Thyroid gland (tissue), 4 donors: Measurements from ENCODE around the gene DHX32. TPM values are rescaled to one million over a fixed set of nuclear protein-coding genes. Genes with fewer than 3 reads are reported as not detected.
"Not testable (repeated sequence)": the region's sequence is repeated elsewhere in the genome, so short reads cannot be mapped to it uniquely, and the experiment has no call there.

Experiments
- DNase-seq, 2 donors: peaks; one replicate each; pipeline ENCODE4 v3.0.0-alpha.2; 2019
- H3K27ac ChIP-seq, 3 donors: fragments of 200-600 bp; sonication (generic); 1 replicate in 2 of 3; 2 replicates in 1 of 3; pipeline ENCODE4 v1.5.1; 2016 to 2019; ENCODE audit warnings: mild to moderate bottlenecking in 1 of 3, moderate library complexity in 1 of 3
- H3K27me3 ChIP-seq: fragments of 200-600 bp; sonication (generic); one replicate; pipeline ENCODE4 v1.5.1; 2019
- H3K36me3 ChIP-seq, 2 donors: fragments of 200-600 bp; sonication (generic); one replicate each; pipeline ENCODE4 v1.5.1; 2016 to 2019
- H3K4me1 ChIP-seq, 2 donors: fragments of 200-600 bp; sonication (generic); one replicate each; pipeline ENCODE4 v1.5.1; 2017 to 2019
- H3K4me3 ChIP-seq, 3 donors: fragments of 200-600 bp; sonication (generic); replicated peaks in 1 of 3; 1 replicate in 2 of 3; 2 replicates in 1 of 3; pipeline ENCODE4 v1.5.1; 2016; ENCODE audit warnings: mild to moderate bottlenecking in 1 of 3
- H3K9me3 ChIP-seq: fragments of 200-600 bp; sonication (generic); one replicate; pipeline ENCODE4 v1.5.1; 2017
- POLR2A ChIP-seq, 2 donors: fragments of 450-650 bp; IDR thresholded peaks; one replicate each; pipeline ENCODE4 v1.6.1; 2017; ENCODE audit warnings: antibody characterized with exemption in 2 of 2, mild to moderate bottlenecking in 2 of 2, moderate library complexity in 1 of 2
- WGBS, 2 donors: methylation state at CpG; one replicate each; pipeline ENCODE4 v1.1.5; 2017; 5-methylcytosine and 5-hydroxymethylcytosine counted together
- intact Hi-C: fragments of 100-400 bp; cut with DNase I; formaldehyde crosslinking; loops from one replicate; pipeline ENCODE4 v1.15.1; 2023
- total RNA-seq, 4 donors: library from RNA; depleted of rRNA; stranded (reverse); fragments of >200 nt; gene quantifications; one replicate each; pipeline ENCODE4 v1.2.3, GENCODE V29; 2016
- TF ChIP-seq, protein P1 (sequence below), 6 experiments: fragments of 200-600 bp in 3 of 6; fragments of 450-650 bp in 3 of 6; sonication (generic) in 3 of 6; IDR thresholded peaks; one replicate each; pipeline ENCODE4 v1.5.1; 2016 to 2019; ENCODE audit warnings: antibody characterized with exemption in 6 of 6, mild to moderate bottlenecking in 2 of 6, inconsistent platforms in 1 of 6, moderate library complexity in 1 of 6

Gene DHX32
- total RNA-seq, 4 donors from 2014 or later: 31.7 to 34.8 (median 33.2) TPM

DNA sequence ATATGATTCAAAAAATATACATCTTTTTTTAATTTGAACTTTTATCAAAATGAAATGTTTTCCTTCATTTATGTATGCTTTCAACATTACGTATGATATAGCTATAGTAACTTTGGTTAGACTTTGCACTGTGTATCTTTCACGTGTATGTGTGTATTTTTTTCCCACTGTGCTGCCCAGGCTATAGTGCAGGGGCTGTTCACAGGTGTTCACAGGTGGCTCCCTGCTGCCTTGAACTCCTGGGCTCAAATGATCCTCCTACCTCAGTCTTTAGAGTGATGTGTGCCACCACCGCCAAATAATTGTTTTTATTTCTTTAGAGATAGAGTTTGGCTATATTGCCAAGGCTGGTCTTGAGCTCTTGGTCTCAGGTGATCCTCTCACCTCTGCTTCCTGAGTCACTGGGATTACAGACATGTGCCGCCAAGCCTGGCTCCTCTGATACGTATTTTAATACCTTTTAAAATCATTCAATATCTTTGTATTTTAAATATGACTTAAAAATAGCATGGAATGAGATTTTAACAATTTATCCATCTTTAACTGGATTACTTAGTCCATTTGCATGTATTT lies 44.3 kb upstream of the DHX32 start:
- WGBS, 2 donors: 80 to 84% methylated on average over 5 of the region's 5 CpGs
- no peaks in the 10 kb centered on the region for H3K27me3 ChIP-seq
- H3K36me3 ChIP-seq: no peaks in the 10 kb centered on the region
- intact Hi-C loops: no loop called here
- no peak overlapping the region for H3K27ac ChIP-seq
- H3K9me3 ChIP-seq: no peaks in the 10 kb centered on the region
- H3K4me3 ChIP-seq: no peak overlapping the region
- H3K4me1 ChIP-seq: no peaks in the 10 kb centered on the region
- no peak for TF ChIP-seq POLR2A (IDR thresholded peaks at IDR 0.05)
- TF ChIP-seq, protein P1, sequence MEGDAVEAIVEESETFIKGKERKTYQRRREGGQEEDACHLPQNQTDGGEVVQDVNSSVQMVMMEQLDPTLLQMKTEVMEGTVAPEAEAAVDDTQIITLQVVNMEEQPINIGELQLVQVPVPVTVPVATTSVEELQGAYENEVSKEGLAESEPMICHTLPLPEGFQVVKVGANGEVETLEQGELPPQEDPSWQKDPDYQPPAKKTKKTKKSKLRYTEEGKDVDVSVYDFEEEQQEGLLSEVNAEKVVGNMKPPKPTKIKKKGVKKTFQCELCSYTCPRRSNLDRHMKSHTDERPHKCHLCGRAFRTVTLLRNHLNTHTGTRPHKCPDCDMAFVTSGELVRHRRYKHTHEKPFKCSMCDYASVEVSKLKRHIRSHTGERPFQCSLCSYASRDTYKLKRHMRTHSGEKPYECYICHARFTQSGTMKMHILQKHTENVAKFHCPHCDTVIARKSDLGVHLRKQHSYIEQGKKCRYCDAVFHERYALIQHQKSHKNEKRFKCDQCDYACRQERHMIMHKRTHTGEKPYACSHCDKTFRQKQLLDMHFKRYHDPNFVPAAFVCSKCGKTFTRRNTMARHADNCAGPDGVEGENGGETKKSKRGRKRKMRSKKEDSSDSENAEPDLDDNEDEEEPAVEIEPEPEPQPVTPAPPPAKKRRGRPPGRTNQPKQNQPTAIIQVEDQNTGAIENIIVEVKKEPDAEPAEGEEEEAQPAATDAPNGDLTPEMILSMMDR (IDR thresholded peaks at IDR 0.05): no peak
- no peak for DNase-seq

DNA sequence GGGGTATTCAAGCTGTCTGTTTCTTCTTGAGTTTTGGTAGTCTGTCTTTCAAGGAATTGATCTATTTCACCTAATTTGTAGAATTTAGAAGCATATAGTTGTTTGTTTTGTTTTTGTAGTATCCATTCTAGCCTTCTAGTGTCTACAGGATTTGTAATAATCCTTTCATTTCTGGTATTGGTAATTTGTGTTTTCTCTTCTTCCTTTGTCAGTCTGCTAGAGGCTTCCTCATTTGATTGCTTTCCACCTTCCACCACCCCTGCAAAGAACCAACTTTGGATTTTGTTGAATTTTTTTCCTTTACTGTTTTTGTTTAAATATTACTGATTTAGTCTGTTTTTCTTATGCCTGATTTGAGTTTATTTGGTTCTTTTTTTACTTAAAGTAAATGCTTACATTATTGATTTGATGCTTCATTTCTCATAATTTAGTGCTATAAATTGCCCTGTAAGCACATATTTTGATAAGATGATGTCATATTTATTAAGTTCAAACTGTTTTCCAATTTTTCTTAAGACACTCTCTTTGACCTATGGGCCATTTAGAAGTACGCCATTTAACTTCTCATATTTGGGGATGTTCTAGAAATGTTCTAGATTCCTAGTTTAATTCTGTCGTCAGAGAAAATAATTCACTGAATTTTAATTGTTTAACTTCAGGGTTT lies 40.7 kb upstream of the DHX32 start:
- H3K36me3 ChIP-seq, H3K27me3 ChIP-seq, H3K9me3 ChIP-seq, H3K4me3 ChIP-seq, intact Hi-C loops, H3K4me1 ChIP-seq, DNase-seq, H3K27ac ChIP-seq: not testable (repeated sequence)
- WGBS, 2 donors: 91 to 96% methylated on average over 2 of the region's 2 CpGs

DNA sequence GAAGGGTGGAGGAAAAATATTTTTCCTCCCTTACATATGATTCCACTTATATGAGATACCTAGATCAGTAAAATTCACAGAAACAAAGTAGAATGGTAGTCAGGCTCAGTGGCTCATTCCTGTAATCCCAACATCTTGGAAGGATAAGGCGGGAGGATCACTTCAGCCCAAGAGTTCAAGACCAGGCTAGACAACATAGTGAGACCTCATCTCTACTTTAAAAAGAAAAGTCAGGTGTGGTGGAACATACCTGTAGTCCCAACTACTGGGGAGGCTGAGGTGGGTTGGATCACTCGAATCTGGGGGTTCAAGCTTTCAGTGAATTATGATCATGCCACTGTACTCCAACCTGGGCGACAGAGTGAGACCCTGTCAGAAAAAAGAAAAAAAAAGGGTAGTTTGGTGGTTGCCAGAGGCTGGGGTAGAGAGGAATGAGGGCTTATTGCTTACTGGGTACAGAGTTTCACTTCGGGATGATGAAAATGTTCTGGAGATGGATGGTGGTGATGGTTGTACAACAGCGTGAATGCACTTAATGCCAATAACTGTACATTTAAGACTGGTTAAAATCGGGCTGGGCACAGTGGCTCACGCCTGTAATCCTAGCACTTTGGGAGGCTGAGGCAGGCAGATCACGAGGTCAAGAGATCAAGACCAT lies 36.7 kb upstream of the DHX32 start:
- H3K27me3 ChIP-seq, H3K36me3 ChIP-seq, H3K4me1 ChIP-seq, H3K9me3 ChIP-seq, intact Hi-C loops, DNase-seq, H3K4me3 ChIP-seq, H3K27ac ChIP-seq: not testable (repeated sequence)
- WGBS, 2 donors: 80 to 92% methylated on average over 8 of the region's 8 CpGs

DNA sequence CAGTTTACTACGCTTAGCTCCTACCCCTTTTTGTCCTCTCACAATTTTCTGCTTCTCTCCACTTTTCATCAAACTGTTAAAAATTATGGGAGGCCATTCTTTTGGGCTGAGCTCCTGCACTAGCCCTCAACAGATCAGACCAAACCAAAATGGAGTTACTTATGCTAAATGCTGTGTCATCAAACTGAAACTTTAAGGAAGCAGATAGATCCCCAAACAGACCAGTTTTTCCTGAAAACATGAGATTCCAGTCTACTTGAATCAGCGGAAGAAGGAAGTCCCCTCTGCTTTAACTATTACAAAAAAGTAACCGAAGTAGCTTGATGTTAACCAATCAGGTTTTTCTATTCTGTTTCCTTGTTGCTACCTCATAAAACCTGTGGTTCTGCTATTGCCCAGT lies 35.9 kb upstream of the DHX32 start:
- H3K27ac ChIP-seq: no peak overlapping the region
- no peak overlapping the region for H3K4me3 ChIP-seq
- H3K4me1 ChIP-seq: peaks cover 0 to 1% of the 10 kb centered on the region in 2 donors
- intact Hi-C loops: no loop called here
- no peaks in the 10 kb centered on the region for H3K36me3 ChIP-seq
- no peaks in the 10 kb centered on the region for H3K9me3 ChIP-seq
- H3K27me3 ChIP-seq: no peaks in the 10 kb centered on the region
- no peak for TF ChIP-seq POLR2A (IDR thresholded peaks at IDR 0.05)
- TF ChIP-seq, protein P1 (IDR thresholded peaks at IDR 0.05): no peak
- no peak for DNase-seq
- 79 to 83% methylated on average over 3 of the region's 3 CpGs for WGBS, 2 donors

DNA sequence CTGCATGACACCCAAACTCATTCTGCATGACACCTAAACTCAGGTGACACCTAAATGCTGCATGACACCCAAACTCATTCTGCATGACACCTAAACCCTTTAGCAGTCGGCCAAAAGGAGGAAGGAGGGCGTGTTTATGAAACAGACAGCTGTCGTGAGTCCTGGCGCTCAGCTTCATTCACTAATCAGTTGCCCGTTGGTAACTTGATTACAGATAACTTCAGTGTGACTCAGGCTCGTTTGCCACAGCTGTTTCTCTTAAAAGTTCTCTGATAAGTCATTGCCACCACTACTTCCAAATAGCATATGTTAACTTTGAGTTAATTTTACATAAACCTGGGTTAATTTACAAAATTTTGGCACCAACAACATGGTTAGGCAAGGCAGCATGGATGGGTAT lies 32.2 kb upstream of the DHX32 start:
- WGBS, 2 donors: 70 to 72% methylated on average over 6 of the region's 6 CpGs
- DNase-seq, intact Hi-C loops, H3K9me3 ChIP-seq, H3K4me3 ChIP-seq, H3K36me3 ChIP-seq, H3K27ac ChIP-seq, H3K27me3 ChIP-seq, H3K4me1 ChIP-seq: not testable (repeated sequence)

DNA sequence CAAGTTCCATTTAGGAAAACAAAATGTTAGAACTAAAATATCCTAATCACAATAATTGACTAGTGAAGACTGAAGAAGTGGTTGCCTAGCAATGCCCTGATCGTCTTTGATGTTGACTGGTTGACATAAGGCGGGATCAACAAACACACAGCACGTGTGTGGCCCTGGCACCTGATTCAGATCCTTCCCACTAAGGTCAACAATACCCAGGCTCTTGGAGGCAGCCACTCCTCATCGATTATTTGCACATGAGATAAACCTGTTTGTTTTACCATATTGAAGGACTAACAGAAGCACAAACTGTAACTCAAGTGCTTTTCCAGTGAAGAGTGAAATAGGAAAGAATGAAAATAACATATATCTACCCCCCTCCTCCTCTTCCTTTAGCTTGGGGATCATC lies 30.9 kb upstream of the DHX32 start:
- no peaks in the 10 kb centered on the region for H3K36me3 ChIP-seq
- no peaks in the 10 kb centered on the region for H3K27me3 ChIP-seq
- no peak for TF ChIP-seq POLR2A (IDR thresholded peaks at IDR 0.05)
- TF ChIP-seq, protein P1 (IDR thresholded peaks at IDR 0.05): no peak
- H3K27ac ChIP-seq: no peak overlapping the region
- intact Hi-C loops: no loop called here
- peaks cover 0 to 2% of the 10 kb centered on the region in 2 donors for H3K4me1 ChIP-seq
- DNase-seq: no peak
- H3K9me3 ChIP-seq: no peaks in the 10 kb centered on the region
- H3K4me3 ChIP-seq: no peak overlapping the region
- 52 to 54% methylated on average over 4 of the region's 4 CpGs for WGBS, 2 donors
